GM12878 (cell line): ENCODE data around the gene DALRD3. TPM values are rescaled to one million over a fixed set of nuclear protein-coding genes. Genes with fewer than 3 reads are reported as not detected.

Experiments used
- ATAC-seq: fragments of 200-7000 bp; cut with Tn5 transposase; 3 replicates; pipeline ENCODE4 v1.9.1; 2020; ENCODE audit warnings: mild to moderate bottlenecking, moderate library complexity
- BruUV-seq: library from RNA; stranded (reverse); fragments of 400-500 nt; replicated peaks from 2 replicates; lab custom pipeline; 2021; lab: Mats Ljungman, UMichigan
- CTCF ChIA-PET: fragments of 300-600 bp; sonication (Branson Sonifier 250); formaldehyde crosslinking; extraction: SDS; loops from one replicate; lab custom pipeline; 2021; ENCODE audit warnings: inconsistent platforms; lab: Yijun Ruan, JAX
- POLR2A ChIA-PET: fragments of 350-600 bp; formaldehyde crosslinking; extraction: SDS; loops from one replicate; lab custom pipeline; 2021; ENCODE audit warnings: inconsistent platforms; lab: Charles Lee
- RAD21 ChIA-PET: fragments of 300-600 bp; sonication (Branson Sonifier 250); formaldehyde crosslinking; loops from one replicate; lab custom pipeline; 2023; ENCODE audit warnings: antibody characterized with exemption; ENCODE audit not compliant: unreplicated experiment; lab: Charles Lee
- SMC1A ChIA-PET: fragments of 300-600 bp; sonication (Branson Sonifier 250); formaldehyde crosslinking; loops from one replicate; lab custom pipeline; 2023; ENCODE audit not compliant: unreplicated experiment, uncharacterized antibody; lab: Charles Lee
- DNase-seq: peaks from one replicate; pipeline ENCODE4 v3.0.0-alpha.2; 2011; ENCODE audit warnings: low read depth, low spot score
- FAIRE-seq: peaks from 3 replicates; lab custom pipeline; 2011; peaks lifted over from hg19 to GRCh38; lab: Jason Lieb, UNC
- H2AFZ ChIP-seq: 2 replicates; pipeline ENCODE4 v1.6.0; 2011; ENCODE audit warnings: low read depth, low read length, control low read depth; ENCODE audit not compliant: control insufficient read depth
- H3K27ac ChIP-seq: 2 replicates; pipeline ENCODE4 v1.5.1; 2011; ENCODE audit warnings: control low read depth; ENCODE audit not compliant: control insufficient read depth, insufficient read depth
- H3K27me3 ChIP-seq, 2 experiments: replicated peaks in 1 of 2; 2 replicates each; pipeline versions ENCODE4 v1.6.0 to v1.6.1; 2011; ENCODE audit warnings: low read length in 1 of 2; ENCODE audit not compliant: control insufficient read depth in 2 of 2, insufficient read depth in 2 of 2
- H3K36me3 ChIP-seq, 2 experiments: 2 replicates each; pipeline ENCODE4 v1.5.1; 2011; ENCODE audit warnings: low read length in 1 of 2; ENCODE audit not compliant: control insufficient read depth in 2 of 2, insufficient read depth in 2 of 2
- H3K4me1 ChIP-seq: 2 replicates; pipeline ENCODE4 v1.6.1; 2011; ENCODE audit warnings: mild to moderate bottlenecking, low read length, moderate library complexity, mixed read lengths; ENCODE audit not compliant: control insufficient read depth, insufficient read depth
- H3K4me2 ChIP-seq: 2 replicates; pipeline ENCODE4 v1.6.0; 2011; ENCODE audit warnings: control low read depth; ENCODE audit not compliant: control insufficient read depth, insufficient read depth
- H3K4me3 ChIP-seq: fragments of 200-600 bp; sonication (generic); 2 replicates; pipeline ENCODE4 v1.5.1; 2016
- H3K79me2 ChIP-seq: 2 replicates; pipeline ENCODE4 v1.6.0; 2011; ENCODE audit warnings: low read length; ENCODE audit not compliant: control insufficient read depth, insufficient read depth
- H3K9ac ChIP-seq: 2 replicates; pipeline ENCODE4 v1.8.0; 2011; ENCODE audit warnings: low read length, control low read depth, mixed read lengths; ENCODE audit not compliant: control insufficient read depth, insufficient read depth
- H3K9me3 ChIP-seq: replicated peaks from 3 replicates; pipeline ENCODE4 v1.5.1; 2011; ENCODE audit warnings: mild to moderate bottlenecking, low read length; ENCODE audit not compliant: control insufficient read depth, insufficient read depth
- H4K20me1 ChIP-seq: 2 replicates; pipeline ENCODE4 v1.6.0; 2011; ENCODE audit not compliant: control insufficient read depth, insufficient read depth
- CBX5 ChIP-seq: sonication (generic); IDR thresholded peaks from 2 replicates; pipeline ENCODE4 v1.6.1; 2016; ENCODE audit warnings: low read depth, moderate library complexity, mild to moderate bottlenecking, inconsistent platforms
- CEBPB ChIP-seq, 2 experiments: fragments of 150-350 bp in 1 of 2; IDR thresholded peaks; 2 replicates each; pipeline ENCODE4 v1.6.1; 2012 to 2014; ENCODE audit warnings: low read depth in 2 of 2, low read length in 2 of 2, borderline replicate concordance in 1 of 2, inconsistent platforms in 1 of 2
- CHD4 ChIP-seq: fragments of 200-600 bp; sonication (generic); IDR thresholded peaks from 2 replicates; pipeline ENCODE4 v1.6.1; 2016; ENCODE audit warnings: mild to moderate bottlenecking
- IRF3 ChIP-seq: fragments of 450-650 bp; IDR thresholded peaks from 2 replicates; pipeline ENCODE4 v1.6.1; 2014; ENCODE audit warnings: mild to moderate bottlenecking
- LARP7 ChIP-seq: fragments of 450-650 bp; IDR thresholded peaks from 2 replicates; pipeline ENCODE4 v1.6.1; 2017; ENCODE audit warnings: mild to moderate bottlenecking
- MEF2B ChIP-seq: fragments of 450-650 bp; IDR thresholded peaks from 2 replicates; pipeline ENCODE4 v1.6.1; 2018; ENCODE audit warnings: mild to moderate bottlenecking, moderate library complexity; ENCODE audit not compliant: partially characterized antibody, poor library complexity, severe bottlenecking
- PAX8 ChIP-seq: fragments of 450-650 bp; IDR thresholded peaks from 2 replicates; pipeline ENCODE4 v1.6.1; 2017; ENCODE audit warnings: mild to moderate bottlenecking, moderate library complexity
- SREBF2 ChIP-seq: IDR thresholded peaks from 2 replicates; pipeline ENCODE4 v1.6.1; 2012; ENCODE audit warnings: mild to moderate bottlenecking, low read length
- ZNF384 ChIP-seq: IDR thresholded peaks from 2 replicates; pipeline ENCODE4 v1.6.1; 2012; ENCODE audit warnings: low read depth, mild to moderate bottlenecking, low read length, improper control_type of control experiment, borderline replicate concordance
- WGBS: methylation state at CpG from one replicate; pipeline ENCODE4 v1.1.6; 2016; ENCODE audit warnings: low lambda C conversion rate; ENCODE audit not compliant: insufficient replicate concordance, insufficient coverage; ENCODE audit errors: missing lambda C conversion rate; 5-methylcytosine and 5-hydroxymethylcytosine counted together
- in situ Hi-C: fragments of 300-500 bp; cut with MboI; formaldehyde crosslinking; loops from 9 replicates; pipeline ENCODE4 v1.14.3; 2018; ENCODE audit warnings: mixed read lengths
- intact Hi-C: fragments of 100-400 bp; cut with micrococcal nuclease; formaldehyde crosslinking; loops from one replicate; pipeline ENCODE4 v1.14.2; 2022; ENCODE audit not compliant: unreplicated experiment
- polyA plus RNA-seq, 11 experiments: library from polyadenylated mRNA; depleted of rRNA in 4 of 11; unstranded in 6 of 11; stranded (reverse) in 5 of 11; fragments of >200 nt; fragmentation: Nextera tagmentation in 4 of 11; fragmentation: Illumina TruSeq in 1 of 11; extraction: Ambion mirVana in 4 of 11; extraction: Trizol in 1 of 11; gene quantifications; 1 replicate in 1 of 11; 2 replicates in 10 of 11; pipeline versions ENCODE4 v1.2.1 to v1.2.3, GENCODE V29; 2011 to 2016; ENCODE audit warnings: inconsistent platforms in 2 of 11, missing spikeins in 2 of 11, low read depth in 1 of 11
- total RNA-seq, 4 experiments: library from RNA; depleted of rRNA in 3 of 4; stranded (reverse); fragments of >200 nt in 3 of 4; fragmentation: Illumina TruSeq in 1 of 4; extraction: Trizol in 1 of 4; gene quantifications; 2 replicates each; pipeline versions ENCODE4 v1.2.1 to v1.2.3, GENCODE V29; 2013 to 2021
- TF ChIP-seq, protein P1 (sequence below): fragments of 450-650 bp; IDR thresholded peaks from 2 replicates; pipeline ENCODE4 v1.6.1; 2018; ENCODE audit warnings: borderline replicate concordance, mild to moderate bottlenecking; ENCODE audit not compliant: partially characterized antibody

The DALRD3 gene
- total and polyA plus RNA-seq, 10 of the 15 experiments (the other 5 are each of a cell fraction or from before 2014, with no cell fraction given), result 10.1 to 28.2 (median 21.6) TPM

DNA sequence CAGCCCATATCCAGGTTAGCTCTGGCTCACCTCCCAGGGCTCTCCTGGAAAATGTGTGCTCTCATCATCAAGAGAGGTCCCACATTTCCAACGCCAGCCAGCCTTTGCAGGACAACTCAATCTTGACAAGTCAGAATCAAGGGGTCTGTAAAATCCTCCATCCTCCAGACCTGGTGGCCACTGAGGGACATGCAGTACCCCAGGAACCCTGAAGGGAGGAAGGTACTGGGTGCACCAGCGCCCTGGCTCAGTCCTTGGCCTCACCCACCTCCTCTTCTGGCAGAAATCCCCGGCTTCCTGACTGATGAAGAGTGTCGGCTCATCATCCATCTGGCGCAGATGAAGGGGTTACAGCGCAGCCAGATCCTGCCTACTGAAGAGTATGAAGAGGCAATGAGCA lies 17.2 kb downstream of the DALRD3 start:
- ChIA-PET SMC1A (no interaction called here), POLR2A (interaction anchor here (0.5 kb wide), 1 partner anchor 260 kb away, joined by 5 read pairs; no protein-coding TSS in a partner anchor), RAD21 (no interaction called here), CTCF (no interaction called here)
- Histone ChIP-seq H3K36me3 (no peaks in the 10 kb centered on the region), H3K4me2 (no peak overlapping the region), H3K4me1 (peaks cover 3% of the 10 kb centered on the region), H3K9ac (no peak overlapping the region), H4K20me1 (no peaks in the 10 kb centered on the region), H3K4me3 (no peak overlapping the region), H3K9me3 (no peaks in the 10 kb centered on the region), H3K27ac (no peak overlapping the region), H2AFZ (no peak overlapping the region), H3K27me3 (no peaks in the 10 kb centered on the region), H3K79me2 (no peaks in the 10 kb centered on the region; the same call in 1 of the 2 replicates)
- no TSS peak for BruUV-seq
- TF ChIP-seq CHD4, result no peak
- TF ChIP-seq IRF3, result no peak
- TF ChIP-seq ZNF384, result no peak
- TF ChIP-seq CEBPB (IDR thresholded peaks at IDR 0.05; ENCODE audit: borderline replicate concordance in 1 of 2, low read depth in 2 of 2, low read length in 2 of 2), result no peak
- no peak for TF ChIP-seq CBX5
- no peak for TF ChIP-seq PAX8
- no peak for TF ChIP-seq LARP7
- no peak for TF ChIP-seq MEF2B
- TF ChIP-seq SREBF2, result no peak
- TF ChIP-seq, protein P1, sequence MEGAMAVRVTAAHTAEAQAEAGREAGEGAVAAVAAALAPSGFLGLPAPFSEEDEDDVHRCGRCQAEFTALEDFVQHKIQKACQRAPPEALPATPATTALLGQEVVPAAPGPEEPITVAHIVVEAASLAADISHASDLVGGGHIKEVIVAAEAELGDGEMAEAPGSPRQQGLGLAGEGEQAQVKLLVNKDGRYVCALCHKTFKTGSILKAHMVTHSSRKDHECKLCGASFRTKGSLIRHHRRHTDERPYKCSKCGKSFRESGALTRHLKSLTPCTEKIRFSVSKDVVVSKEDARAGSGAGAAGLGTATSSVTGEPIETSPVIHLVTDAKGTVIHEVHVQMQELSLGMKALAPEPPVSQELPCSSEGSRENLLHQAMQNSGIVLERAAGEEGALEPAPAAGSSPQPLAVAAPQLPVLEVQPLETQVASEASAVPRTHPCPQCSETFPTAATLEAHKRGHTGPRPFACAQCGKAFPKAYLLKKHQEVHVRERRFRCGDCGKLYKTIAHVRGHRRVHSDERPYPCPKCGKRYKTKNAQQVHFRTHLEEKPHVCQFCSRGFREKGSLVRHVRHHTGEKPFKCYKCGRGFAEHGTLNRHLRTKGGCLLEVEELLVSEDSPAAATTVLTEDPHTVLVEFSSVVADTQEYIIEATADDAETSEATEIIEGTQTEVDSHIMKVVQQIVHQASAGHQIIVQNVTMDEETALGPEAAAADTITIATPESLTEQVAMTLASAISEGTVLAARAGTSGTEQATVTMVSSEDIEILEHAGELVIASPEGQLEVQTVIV, result no peak
- peak; percentile 32; the same call in 1 of the 3 replicates for ATAC-seq
- no peak for DNase-seq
- 97% methylated on average over 6 of the region's 6 CpGs for WGBS
- FAIRE-seq, result no peak
- in situ Hi-C loops, result no loop called here
- intact Hi-C loops, result no loop called here
